Measurements from ENCODE around the gene CRYGC. TPM values are rescaled to one million over a fixed set of nuclear protein-coding genes. Genes with fewer than 3 reads are reported as not detected.
"Not testable (repeated sequence)": the region's sequence is repeated elsewhere in the genome, so short reads cannot be mapped to it uniquely, and the experiment has no call there.

Gene CRYGC
- total and polyA plus RNA-seq, 7 donors: not detected

GRCh38 chr2:208134928-208135586 is 5.4 kb upstream of the CRYGC start:
- intact Hi-C loops (cut with DNase I): no loop called here
- Histone ChIP-seq H3K4me1 (no peaks in the 10 kb centered on the region), H3K36me3 (no peaks in the 10 kb centered on the region), H3K9me3 (no peaks in the 10 kb centered on the region), H3K27me3 (no peaks in the 10 kb centered on the region), H3K27ac (no peak overlapping the region), H3K4me3 (no peak overlapping the region)
- TF ChIP-seq EP300 (IDR thresholded peaks at IDR 0.05) (no peak), POLR2A (IDR thresholded peaks at IDR 0.05) (no peak), CTCF (IDR thresholded peaks at IDR 0.05) (no peak), POLR2AphosphoS5 (IDR thresholded peaks at IDR 0.05) (no peak)
- WGBS, 2 donors: 36 to 49% methylated on average over 8 of the region's 8 CpGs
- DNase-seq: no peak

- WGBS, 2 donors: 51 to 74% methylated on average over 6 of the region's 6 CpGs
- DNase-seq: no peak
- H3K27me3 ChIP-seq: no peaks in the 10 kb centered on the region
- H3K36me3 ChIP-seq: no peaks in the 10 kb centered on the region
- H3K4me1 ChIP-seq: no peaks in the 10 kb centered on the region
- no peak overlapping the region for H3K4me3 ChIP-seq
- TF ChIP-seq POLR2AphosphoS5 (IDR thresholded peaks at IDR 0.05) (no peak), EP300 (IDR thresholded peaks at IDR 0.05) (no peak)
- intact Hi-C loops (cut with DNase I): no loop called here
- no peak overlapping the region for H3K27ac ChIP-seq
- no peaks in the 10 kb centered on the region for H3K9me3 ChIP-seq
Measured at GRCh38 chr2:208130712-208131110, 1.1 kb upstream of the CRYGC start.

- intact Hi-C loops (cut with DNase I): no loop called here
- no peak for DNase-seq
- Histone ChIP-seq H3K4me3 (no peak overlapping the region), H3K27ac (no peak overlapping the region), H3K27me3 (peaks cover 0 to 22% (median 11%) of the 10 kb centered on the region in 3 donors), H3K4me1 (peaks cover 0 to 6% (median 3%) of the 10 kb centered on the region in 4 donors), H3K9me3 (no peaks in the 10 kb centered on the region), H3K36me3 (no peaks in the 10 kb centered on the region)
- 95 to 97% methylated on average over 12 of the region's 12 CpGs for WGBS, 2 donors
- TF ChIP-seq POLR2AphosphoS5 (IDR thresholded peaks at IDR 0.05) (no peak), CTCF (IDR thresholded peaks at IDR 0.05) (no peak), POLR2A (IDR thresholded peaks at IDR 0.05) (no peak), EP300 (IDR thresholded peaks at IDR 0.05) (no peak)
Measured at GRCh38 chr2:208128136-208128535, 1.5 kb downstream of the CRYGC start.

- peaks cover 0 to 22% (median 11%) of the 10 kb centered on the region in 3 donors for H3K27me3 ChIP-seq
- intact Hi-C loops (cut with DNase I): no loop called here
- whole genome bisulfite sequencing, 2 donors: 91 to 97% methylated on average over 4 of the region's 4 CpGs
Measured at GRCh38 chr2:208127090-208127489, 2.5 kb downstream of the CRYGC start.

GRCh38 chr2:208125251-208125650 is 4.4 kb downstream of the CRYGC start:
- 28 to 74% methylated on average over 4 of the region's 4 CpGs for WGBS, 2 donors
- H3K4me1 ChIP-seq: peaks cover 0 to 6% (median 3%) of the 10 kb centered on the region in 4 donors
- intact Hi-C loops (cut with DNase I): no loop called here
- no peak overlapping the region for H3K27ac ChIP-seq
- H3K27me3 ChIP-seq: peaks cover 0 to 26% (median 11%) of the 10 kb centered on the region in 3 donors
- H3K9me3 ChIP-seq: no peaks in the 10 kb centered on the region
- DNase-seq: no peak
- TF ChIP-seq POLR2A (IDR thresholded peaks at IDR 0.05) (no peak), CTCF (IDR thresholded peaks at IDR 0.05) (no peak), EP300 (IDR thresholded peaks at IDR 0.05) (no peak), POLR2AphosphoS5 (IDR thresholded peaks at IDR 0.05) (no peak)
- no peak overlapping the region for H3K4me3 ChIP-seq
- H3K36me3 ChIP-seq: no peaks in the 10 kb centered on the region

More at GRCh38 chr2:208127090-208127489, 2.5 kb downstream of the CRYGC start:
- Histone ChIP-seq H3K4me1 (peaks cover 0 to 6% (median 3%) of the 10 kb centered on the region in 4 donors), H3K36me3 (no peaks in the 10 kb centered on the region), H3K27ac (no peak overlapping the region), H3K4me3 (no peak overlapping the region), H3K9me3 (no peaks in the 10 kb centered on the region)
- no peak for TF ChIP-seq POLR2A (IDR thresholded peaks at IDR 0.05)
- TF ChIP-seq POLR2AphosphoS5 (IDR thresholded peaks at IDR 0.05): no peak
- TF ChIP-seq EP300 (IDR thresholded peaks at IDR 0.05): no peak
- no peak for TF ChIP-seq CTCF (IDR thresholded peaks at IDR 0.05)
- no peak for DNase-seq

GRCh38 chr2:208124013-208124715 is 5.5 kb downstream of the CRYGC start, which contains the start of gene CRYGD:
CRYGD (minus strand) TSS chr2:208124524; CDS start chr2:208124473, 51 bp downstream.
- H3K36me3 ChIP-seq; DNase-seq; H3K27ac ChIP-seq; intact Hi-C loops (cut with DNase I); H3K9me3 ChIP-seq; H3K4me1 ChIP-seq: not testable (repeated sequence)
- WGBS, 2 donors: 15 to 47% methylated on average over 46 of the region's 46 CpGs
- Histone ChIP-seq H3K4me3 (peak within 1 kb of the TSS in 2 of 4 donors; percentile 13 to 23), H3K27me3 (peaks cover 0 to 26% (median 11%) of the 10 kb centered on the region in 3 donors)

All from sigmoid colon (tissue), 7 donors.